Hindlimb muscle (tissue), 1 donor: ENCODE results near the gene ZFP36L1. TPM values are rescaled to one million over a fixed set of nuclear protein-coding genes. Genes with fewer than 3 reads are reported as not detected.

Experiments
- DNase-seq: peaks from one replicate; pipeline ENCODE4 v3.0.0-alpha.2; 2013
- polyA plus RNA-seq: library from polyadenylated mRNA; unstranded; fragments of 120-200 nt; gene quantifications from one replicate; pipeline ENCODE4 v1.2.1, GENCODE V29; 2013; ENCODE audit not compliant: insufficient read length

Gene ZFP36L1
- polyA plus RNA-seq, 1 donor: 213 TPM

DNA sequence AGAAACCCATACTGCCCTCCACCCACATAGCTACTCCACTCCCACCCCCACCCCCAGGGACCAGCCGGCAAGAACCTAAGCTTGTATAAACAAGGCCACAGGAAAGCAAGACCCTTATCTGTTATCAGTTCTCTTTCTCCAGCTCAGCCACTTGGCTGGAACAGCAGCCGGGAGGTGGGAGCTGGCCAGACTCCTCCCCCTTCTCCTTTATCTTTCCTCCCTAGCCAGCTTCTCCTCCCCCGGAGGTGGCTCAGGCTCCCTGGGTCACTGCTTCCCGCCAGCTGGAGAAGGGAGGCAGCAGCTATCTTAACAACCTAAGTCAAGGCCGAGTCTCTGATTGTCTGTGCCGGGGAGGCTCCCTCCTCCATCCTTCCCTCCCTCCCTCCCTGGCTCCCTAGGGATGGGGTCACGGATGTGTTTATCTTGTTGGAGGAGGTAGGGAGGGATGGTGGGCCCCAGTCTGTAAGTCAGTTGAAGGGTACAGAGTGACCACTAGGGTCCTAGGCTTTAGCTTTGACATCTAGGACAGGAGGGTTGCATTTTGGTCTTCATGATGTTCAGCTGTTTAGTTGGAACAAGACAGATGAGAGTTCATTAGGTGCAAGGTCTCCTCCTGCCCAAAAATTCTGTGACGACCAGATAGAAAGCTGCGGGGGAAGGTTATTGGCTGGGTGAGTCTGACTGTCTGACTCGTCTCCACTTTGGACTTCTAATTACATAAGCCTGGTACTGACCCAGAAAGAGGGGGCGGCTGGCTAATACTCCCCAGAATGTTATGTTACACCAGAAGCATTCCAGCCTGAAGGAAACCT lies 29.7 kb downstream of the ZFP36L1 start:
- DNase-seq: no peak

DNA sequence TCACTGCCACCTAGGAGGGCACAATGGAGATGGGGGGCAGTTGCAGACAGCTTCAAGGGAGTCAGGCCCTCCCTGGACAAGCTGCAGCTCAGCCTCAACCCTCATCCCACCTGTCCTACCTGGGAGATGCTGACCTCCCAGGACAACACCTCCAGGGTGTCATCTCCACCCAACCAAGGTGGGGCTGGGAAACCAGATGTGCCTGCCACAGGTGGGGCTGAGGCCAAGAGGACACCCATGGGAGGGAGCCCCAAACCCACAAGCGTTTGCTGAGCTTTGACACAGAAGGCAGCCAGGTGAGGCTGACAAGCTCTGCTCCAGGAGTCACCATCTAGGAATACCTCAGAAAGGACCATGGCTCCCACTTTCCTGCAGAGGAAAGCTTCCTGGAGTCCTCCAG lies 31.5 kb downstream of the ZFP36L1 start:
- no peak for DNase-seq

DNA sequence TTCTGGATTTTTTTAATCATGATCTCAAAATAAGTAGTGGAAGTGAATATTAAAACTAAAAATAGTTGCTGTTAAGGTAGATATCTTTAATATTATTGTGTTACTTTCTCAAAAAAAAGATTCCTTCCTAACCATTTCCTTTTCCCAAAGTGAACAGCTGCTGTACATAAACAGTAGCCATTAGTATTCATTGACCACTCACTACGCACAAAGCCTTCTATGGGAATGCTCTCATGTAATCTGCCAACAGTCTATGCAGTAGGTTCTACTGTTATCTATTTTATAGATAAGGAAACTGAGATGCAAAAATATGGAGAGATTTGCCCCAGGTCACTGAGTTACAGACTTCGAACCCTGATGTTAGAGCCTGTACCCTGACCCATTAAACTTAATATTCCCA lies 32.1 kb downstream of the ZFP36L1 start:
- DNase-seq: no peak

DNA sequence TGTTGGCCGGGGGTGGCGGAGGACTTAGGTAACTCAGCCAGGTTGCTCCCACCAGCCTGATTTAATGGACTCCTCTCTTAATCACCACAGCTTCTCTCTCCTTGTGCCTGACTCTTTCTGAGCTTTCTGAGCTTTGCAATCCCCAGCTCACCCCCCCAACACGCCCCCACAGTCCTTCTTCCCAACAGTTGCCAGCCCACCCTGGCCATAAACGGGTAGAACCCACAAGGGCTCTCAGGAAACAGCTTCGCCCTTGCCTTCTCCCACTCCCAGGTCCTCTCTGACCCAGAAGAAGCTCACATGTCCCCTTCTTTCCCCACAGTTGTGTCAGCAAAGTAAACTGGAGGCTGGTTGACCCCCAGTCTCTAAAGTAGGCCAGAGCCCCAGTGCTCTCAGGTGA lies 32.9 kb downstream of the ZFP36L1 start:
- DNase-seq: no peak

DNA sequence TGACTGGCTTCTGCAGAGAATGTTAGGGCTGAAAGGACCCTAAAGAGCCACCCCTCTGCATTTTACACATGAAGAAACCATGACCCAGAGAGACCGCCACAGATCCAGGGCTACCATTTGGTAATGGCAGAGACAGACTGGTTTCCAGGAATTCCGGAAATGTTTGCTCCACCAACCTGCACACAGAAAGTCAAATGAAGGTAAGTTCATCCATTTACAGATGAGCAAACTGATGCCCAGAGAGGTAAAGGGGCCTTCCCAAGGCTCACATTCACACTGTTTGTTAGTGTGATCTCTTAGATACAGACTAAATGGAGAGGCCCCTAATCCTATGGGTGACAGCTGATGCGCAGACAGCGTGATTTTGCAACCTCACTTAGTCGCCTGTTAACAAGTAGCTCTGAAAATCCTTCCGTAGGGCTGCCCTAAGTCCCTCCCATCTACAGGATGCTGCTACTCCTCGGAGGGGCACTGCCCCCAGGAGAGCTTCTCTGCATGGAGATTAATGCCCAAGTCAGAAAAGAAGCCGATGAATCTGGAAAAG lies 33.8 kb downstream of the ZFP36L1 start:
- no peak for DNase-seq

DNA sequence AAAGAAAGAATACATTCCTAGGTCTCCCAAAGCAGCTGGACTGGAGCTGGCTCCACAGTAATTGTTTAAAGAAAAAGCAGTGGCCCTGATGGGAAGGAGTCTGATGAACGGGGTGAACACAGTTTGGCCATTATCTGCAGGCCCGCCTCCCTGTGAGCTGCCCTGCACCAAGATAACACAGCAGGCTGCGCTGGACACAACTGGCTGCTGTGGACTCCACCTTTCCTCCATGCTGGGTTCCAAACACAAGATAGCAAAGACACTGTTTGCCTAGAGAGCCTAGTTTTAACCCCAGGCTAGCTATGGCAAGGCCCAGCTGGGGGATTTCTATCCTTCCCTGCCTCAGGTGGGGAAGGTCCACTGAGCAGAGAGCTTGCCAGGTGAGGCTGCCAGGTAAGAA lies 34.6 kb downstream of the ZFP36L1 start:
- no peak for DNase-seq

DNA sequence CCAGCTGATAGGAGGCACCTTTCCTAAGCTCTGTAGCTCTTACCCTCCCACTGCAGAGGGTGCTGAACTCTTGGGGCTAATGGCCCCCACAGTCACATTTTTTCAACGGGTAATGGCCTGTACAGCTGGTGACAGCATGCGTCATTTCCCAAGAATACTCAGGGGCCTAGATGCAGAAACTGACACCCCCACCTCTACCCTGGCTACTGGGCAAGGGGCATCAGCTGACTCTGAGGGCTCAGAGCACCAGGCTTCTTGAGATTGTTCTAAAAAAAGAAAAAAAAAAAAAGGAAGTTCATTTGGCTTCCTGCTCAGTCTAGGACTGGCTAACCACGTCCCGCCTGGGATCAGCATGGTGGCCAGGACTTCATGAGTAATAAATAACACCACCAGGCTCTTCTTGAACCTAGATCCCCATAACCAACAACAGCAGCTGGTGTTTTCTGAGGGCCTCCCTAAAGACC lies 35.2 kb downstream of the ZFP36L1 start:
- peak; percentile 53 for DNase-seq

DNA sequence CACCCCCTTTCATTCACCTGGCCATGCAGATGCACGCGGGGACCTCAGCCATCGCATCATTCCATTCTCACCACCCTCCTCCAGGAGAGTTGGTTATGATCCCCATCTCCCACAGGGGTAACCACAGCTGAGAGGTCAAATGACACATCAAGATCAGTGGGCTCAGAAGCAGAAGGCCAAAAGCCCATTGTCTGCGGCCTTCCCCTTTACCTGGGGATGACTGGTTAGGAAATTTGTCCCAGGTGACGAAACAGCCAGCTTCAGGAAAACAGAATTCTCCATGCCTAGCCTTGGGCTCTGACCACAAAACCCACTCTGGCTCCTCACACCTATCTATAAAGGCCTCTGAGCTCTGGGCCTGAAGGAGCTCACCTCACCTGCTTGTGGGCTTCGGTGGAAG lies 36.1 kb downstream of the ZFP36L1 start:
- DNase-seq: no peak

DNA sequence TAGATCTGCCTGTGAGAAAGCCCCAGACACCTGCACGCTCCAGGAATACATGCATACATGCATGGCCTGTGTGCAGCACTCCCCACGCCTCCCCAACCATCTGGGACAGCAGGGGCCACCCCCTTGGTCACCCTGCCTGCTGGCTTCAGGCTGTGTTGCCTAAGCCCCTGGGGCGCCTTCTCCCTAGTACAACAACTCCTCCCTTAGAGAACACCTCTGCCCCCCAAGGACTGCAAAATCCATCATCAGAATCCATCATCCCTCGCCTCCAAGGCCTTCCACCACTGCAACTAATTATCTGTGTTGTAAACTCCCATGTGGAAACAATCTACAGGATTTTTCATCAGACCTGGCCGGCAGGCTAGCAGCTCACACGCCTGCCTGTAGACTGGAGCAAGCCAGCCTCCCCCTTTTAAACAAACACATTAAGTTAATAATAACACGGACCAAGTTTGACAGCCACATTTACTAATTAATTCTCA lies 36.8 kb downstream of the ZFP36L1 start:
- DNase-seq: no peak

DNA sequence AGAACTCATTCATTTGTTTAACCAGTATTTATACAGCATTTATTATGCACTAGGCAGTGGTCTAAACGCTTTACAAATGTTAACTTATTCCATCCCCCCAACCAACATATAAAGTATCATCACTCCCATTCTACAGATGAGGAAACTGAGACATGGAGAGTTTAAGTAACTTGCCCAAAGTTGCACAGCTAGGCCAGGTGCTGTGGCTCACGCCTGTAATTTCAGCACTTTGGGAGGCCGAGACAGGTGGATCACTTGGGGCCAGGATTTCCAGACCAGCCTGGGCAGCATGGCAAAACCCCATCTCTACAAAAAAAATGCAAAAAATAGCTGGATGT lies 37.9 kb downstream of the ZFP36L1 start:
- DNase-seq: no peak

DNA sequence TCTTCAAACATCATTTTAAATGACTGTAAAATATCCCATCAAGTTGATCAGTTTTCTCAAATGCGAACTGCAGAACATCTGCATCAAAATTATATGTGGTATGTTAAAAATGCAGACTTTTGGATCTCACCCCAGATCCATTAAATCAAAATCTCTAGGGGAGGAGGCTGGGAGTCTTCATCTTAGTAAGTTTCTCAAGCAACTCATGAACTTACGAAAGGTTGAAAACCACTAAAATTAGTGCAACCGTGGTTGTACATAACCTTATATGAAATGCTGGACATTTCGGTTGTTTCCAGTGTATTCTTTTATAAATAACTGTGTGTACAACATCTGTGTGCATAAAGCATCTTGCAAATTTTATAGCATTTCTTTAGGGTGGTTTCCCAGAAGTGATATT lies 39.2 kb downstream of the ZFP36L1 start:
- DNase-seq: peak; percentile 56

DNA sequence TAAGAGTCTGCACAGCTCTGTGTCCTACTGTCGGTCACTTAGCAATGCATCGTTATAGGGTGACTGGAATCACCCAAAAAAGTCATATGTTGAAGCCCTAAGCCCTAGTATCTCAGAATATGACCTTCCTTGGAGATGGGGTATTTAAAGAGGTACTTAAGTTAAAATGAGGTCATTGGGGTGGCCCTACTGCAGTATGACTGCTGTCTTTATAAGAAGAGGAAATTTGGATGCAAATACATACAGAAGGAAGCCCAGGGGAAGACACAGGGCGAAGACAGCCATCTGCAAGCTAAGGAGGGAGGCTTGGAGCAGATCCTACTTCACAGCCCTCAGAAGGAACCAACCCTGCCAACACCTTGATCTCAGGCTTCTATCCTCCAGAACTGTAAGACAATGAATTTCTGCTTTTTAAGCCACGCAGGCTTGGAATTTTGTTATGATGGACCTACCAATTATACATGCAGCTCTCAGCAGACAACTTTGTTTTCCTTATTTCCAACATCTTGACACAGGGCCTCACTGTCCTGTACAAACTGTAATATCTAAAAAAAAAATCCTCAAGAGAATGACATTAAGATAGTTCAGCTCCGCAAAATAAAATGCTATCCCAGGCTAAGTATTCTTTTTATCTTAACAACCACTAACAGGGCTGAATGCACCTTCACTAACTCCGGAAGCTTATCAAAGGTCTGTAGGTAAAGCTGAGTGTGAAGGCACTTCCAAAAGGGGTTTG lies 40.4 kb downstream of the ZFP36L1 start:
- DNase-seq: no peak

DNA sequence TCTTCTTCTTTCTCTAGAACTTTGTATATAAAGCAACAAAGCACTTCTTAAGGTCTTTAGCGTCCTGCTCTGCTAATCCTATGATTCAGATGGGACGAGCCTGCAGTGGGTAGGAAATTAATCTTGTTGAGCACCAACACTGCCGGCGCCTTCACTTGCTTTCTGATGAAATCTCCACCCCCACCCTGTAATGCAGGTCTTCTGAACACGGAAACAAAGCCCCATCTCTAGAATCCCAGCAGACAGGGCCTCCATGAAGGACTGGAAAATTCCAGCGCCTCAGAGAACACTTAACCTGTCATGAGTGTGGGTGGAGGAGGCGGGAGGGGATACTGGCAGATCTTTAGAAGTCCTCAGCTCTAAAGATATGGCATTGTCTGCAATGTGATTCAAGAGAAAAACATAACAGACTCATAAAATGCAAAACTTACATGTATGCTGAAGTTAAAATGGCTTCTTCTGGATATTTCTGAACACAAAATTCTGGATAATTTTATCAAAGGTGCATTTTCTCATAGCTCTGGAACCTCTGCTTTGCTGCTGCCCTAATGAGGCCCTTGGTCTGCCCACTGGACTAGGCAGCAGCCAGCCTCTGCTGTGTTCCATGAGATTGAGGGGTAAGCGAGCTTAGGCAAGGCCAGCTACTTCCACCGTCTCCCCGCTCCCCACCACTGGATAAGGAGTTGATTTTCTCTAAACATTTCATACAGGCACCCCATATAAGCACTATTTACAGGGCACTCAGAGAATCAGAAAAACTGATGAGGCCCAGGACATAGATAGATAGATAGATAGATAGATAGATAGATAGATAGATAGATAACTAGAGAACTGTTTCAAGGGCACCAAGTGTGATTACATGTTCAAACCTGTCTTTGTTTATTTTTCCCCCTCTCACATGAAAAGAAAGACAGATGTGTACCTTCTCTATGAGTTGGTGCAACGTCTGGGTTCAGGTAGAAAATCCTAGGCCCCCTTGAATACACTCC lies 43.1 kb downstream of the ZFP36L1 start:
- DNase-seq: no peak

DNA sequence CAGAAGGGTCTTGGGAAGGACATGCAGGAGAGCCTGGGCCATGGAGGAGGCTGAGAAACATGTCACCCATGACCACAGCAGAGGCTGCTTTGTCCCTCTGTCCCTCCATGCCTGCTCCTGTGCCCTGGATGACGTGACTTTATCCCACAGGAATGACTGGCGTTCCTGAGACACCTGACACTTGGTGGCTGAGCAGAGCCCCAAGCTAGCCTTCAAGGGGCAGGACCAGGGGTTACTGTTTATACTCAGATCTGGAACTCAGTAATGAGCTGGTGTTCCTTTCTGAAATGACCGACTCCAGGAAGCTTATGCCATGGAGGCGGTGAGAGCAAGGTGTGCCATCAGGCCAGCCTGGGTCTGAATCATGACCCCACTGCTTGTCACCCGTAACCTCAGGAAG lies 44.2 kb downstream of the ZFP36L1 start:
- DNase-seq: no peak

DNA sequence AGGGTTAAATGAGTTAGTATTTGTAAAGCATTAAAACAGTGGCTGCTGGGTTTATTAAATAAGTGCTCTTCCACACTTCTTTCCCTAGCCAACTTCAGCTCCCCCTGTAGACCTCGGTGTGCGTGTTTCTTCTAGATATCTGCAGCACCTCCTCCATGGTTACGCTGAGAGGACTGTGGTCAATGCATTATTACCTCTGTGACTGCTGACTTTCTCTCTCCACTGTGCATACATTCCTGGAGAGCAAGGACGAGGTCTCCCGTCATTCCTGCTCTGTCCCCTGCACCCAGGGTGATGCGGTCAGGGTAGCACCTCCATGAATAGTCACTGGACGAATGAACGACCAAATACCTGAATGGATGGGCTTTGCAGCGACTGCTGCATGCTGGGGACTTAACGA lies 44.6 kb downstream of the ZFP36L1 start:
- DNase-seq: no peak

DNA sequence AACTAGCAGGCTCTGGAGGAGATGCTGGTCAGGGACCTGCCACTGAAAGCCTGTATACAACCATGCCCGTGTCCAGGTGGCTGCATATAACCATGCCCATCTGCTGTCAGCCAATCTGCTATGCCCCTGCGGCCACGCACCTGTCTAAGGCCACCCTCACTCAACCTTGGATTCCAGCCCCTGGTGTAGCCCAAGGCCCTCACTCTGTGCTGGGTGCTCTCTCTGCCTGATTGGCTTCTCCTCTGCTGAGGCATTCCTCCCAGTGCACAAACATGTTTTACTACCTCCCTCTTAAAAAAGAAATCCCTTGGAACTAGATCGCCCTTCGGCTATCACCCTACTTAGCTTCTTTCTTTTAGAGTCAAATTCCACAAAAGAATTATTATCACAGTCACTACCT lies 45.5 kb downstream of the ZFP36L1 start:
- no peak for DNase-seq

DNA sequence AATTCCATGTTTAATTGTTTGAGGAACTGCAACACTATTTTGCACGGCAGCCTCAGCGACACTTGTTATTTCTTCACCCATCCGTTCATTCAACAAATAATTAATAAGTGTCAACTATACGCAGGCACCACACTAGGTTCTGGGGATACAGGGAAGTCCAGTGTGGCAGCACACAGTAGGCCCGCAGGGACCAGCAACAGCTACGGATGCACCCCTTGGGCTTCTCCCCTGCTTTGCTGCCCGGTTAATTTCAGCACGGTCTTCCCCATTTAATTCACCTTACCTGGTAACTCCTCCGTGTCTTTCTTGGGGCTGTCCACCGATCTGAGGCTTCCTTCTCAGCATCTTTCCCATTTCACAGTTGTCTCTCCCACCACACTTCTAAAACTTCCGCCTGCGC lies 48.3 kb downstream of the ZFP36L1 start:
- no peak for DNase-seq

DNA sequence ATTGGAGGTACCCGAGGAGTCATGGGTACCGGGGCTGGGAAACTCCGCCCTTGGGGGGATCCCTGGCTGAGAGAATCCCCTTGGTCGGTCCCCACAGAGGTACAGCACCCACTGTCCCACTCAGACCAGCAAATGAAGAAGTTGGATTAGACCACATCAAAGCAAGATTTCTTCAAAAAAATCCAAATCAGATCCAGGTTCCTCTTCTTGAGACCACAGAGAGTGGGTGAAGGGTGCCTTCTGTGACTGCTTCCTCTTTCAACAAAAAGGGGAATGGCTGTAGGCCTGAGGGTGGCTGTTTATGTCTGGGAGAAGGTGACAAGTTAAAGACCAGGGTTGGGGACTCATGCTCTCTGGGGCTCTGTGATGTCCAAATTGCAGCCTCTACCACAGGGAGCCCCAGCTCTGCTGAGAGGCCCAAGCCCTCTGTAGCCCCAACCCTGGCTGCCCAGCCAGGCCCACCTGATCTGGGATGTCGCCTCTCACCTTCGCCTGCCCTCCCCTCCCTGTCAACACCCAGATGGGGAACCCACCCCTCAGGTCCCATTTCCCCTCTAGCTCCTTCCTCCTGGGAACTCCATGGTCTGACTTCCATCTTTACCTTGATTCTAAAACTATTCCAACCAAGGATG lies 50.9 kb downstream of the ZFP36L1 start:
- DNase-seq: no peak

DNA sequence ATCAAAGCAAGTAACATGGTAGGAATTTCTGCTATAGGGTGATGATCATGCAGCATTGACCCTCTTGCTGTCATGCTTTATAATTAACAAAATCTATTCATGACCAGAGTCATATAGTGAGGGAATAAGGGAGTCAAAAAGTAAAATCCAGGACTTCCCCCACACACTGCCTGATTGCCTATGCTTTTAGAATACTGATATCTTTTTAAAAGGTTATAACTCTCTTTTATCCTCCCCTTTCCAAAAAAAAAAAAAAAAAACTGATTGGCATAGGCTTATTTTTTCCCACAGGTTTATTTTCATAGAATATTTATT lies 51.4 kb downstream of the ZFP36L1 start:
- DNase-seq: no peak

DNA sequence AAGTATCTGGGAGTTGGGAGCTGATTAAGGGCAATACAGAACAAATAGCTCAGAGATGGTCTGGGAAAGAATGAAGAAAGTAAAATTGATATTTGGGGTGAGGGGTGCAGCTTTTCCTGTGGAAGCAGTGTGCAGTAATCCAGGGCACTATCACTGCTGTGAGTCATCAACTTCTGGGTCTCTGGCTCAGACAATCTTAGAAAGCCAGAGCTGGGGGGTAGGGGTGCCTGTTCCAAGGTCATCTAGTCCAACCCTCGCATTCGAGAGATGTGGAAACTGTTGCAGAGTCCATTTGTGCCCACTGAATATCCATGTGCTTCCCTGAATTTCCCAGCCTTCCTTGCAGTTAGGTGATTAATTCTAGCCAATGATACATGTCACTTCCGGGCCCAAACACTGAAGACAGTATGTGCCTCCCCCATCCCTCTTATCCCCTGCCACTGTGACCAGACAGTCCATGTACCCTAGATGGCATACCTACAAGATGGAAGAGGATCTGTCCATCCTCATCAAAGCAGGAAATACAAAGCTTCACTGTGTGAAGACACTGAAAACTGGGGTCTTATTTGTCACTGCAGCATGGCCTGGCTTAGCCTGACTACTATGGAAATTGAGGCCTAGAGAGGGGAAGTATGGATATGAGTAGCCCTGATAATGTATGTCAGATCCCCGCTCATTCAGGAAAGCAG lies 51.9 kb downstream of the ZFP36L1 start:
- DNase-seq: no peak

DNA sequence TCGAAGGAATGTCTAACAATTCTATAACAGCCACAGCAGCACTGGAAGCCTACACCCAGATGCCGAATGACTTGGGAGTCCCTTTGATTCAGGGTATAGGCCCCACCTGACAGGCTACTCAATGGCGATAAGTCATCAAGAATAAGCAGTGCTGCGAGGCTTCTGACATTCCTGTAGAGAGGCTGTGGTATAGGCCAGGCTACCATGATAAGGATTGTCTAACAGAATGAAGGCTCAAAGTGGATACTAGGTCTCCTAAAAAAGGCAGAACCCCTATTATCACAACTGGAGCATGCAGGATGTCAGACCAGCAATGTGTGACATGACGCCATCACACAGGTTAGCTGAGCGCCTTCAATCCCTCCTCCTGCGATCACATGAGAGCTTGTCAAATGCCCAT lies 53.2 kb downstream of the ZFP36L1 start:
- no peak for DNase-seq

DNA sequence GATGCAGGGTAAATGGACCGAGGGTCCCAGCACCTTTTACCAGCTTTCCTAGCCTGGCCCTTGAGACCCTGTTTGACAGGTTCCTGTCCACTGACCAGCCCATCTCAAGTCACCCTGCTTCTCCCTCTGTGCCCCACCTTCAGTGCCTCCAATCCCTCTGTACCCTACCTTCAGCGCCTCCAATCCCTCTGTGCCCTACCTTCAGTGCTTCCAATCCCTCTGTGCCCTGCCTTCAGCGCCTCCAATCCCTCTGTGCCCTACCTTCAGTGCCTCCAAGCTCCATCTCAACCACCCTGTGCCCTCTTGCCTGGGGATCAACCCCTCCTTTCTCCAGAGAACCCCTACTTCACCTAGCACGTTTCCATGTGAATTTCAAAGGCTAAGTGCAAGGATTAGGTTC lies 54.3 kb downstream of the ZFP36L1 start:
- DNase-seq: no peak
